Bronchial epithelial cell (primary cell): Measurements from ENCODE around the gene TBC1D22A. TPM values are rescaled to one million over a fixed set of nuclear protein-coding genes. Genes with fewer than 3 reads are reported as not detected.
A peak's percentile ranks its signal among the peaks of the same experiment; 100 is the strongest.

Source experiments
- DNase-seq: peaks from one replicate; pipeline ENCODE4 v3.0.0-alpha.2; 2010; ENCODE audit warnings: low read depth
- FAIRE-seq: peaks from 2 replicates; lab custom pipeline; 2011; peaks lifted over from hg19 to GRCh38; lab: Jason Lieb, UNC
- H3K27me3 ChIP-seq: 2 replicates; pipeline ENCODE4 v1.5.1; 2011; ENCODE audit warnings: low read length; ENCODE audit not compliant: control insufficient read depth, insufficient read depth
- H3K36me3 ChIP-seq: 2 replicates; pipeline ENCODE4 v1.5.1; 2011; ENCODE audit warnings: low read length; ENCODE audit not compliant: control insufficient read depth, insufficient read depth
- H3K4me3 ChIP-seq: 2 replicates; pipeline ENCODE4 v1.5.1; 2011; ENCODE audit warnings: mild to moderate bottlenecking, low read depth, low read length, control low read depth
- total RNA-seq: library from RNA; depleted of rRNA; stranded (reverse); fragments of >200 nt; gene quantifications from 2 replicates; pipeline ENCODE4 v1.2.1, GENCODE V29; 2014
- TF ChIP-seq, protein P1 (sequence below): IDR thresholded peaks from 2 replicates; pipeline ENCODE4 v1.5.1; 2011; ENCODE audit warnings: mild to moderate bottlenecking, moderate library complexity, low read length, control low read depth, inconsistent platforms; ENCODE audit not compliant: insufficient read depth, severe bottlenecking

Gene TBC1D22A
- total RNA-seq, 1 donor from 2014 or later: 10.0 TPM

DNA sequence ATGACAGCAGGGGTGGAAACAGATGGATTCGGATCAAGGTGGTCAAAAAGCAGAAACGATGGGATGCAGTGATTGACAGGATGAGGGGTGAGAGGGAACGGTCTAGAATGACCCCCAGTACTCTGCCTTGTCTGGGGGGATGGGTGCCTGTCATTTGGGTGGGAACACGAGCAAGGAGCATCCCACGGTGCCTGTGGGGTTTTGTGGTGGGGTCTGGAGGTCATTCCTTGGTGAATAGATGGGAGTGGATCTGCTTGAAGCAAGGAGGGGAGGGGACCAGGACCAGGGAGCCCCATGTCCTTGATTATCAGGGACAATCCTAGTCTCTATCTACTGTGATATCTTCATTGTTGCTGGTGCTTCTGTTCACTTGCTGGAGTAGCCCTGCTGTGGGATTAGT, 16.3 kb upstream of the TBC1D22A start:
- FAIRE-seq (peak; percentile 7), DNase-seq (no peak)
- Histone ChIP-seq H3K36me3 (no peaks in the 10 kb centered on the region), H3K27me3 (no peaks in the 10 kb centered on the region), H3K4me3 (no peak overlapping the region)
- TF ChIP-seq, protein P1, sequence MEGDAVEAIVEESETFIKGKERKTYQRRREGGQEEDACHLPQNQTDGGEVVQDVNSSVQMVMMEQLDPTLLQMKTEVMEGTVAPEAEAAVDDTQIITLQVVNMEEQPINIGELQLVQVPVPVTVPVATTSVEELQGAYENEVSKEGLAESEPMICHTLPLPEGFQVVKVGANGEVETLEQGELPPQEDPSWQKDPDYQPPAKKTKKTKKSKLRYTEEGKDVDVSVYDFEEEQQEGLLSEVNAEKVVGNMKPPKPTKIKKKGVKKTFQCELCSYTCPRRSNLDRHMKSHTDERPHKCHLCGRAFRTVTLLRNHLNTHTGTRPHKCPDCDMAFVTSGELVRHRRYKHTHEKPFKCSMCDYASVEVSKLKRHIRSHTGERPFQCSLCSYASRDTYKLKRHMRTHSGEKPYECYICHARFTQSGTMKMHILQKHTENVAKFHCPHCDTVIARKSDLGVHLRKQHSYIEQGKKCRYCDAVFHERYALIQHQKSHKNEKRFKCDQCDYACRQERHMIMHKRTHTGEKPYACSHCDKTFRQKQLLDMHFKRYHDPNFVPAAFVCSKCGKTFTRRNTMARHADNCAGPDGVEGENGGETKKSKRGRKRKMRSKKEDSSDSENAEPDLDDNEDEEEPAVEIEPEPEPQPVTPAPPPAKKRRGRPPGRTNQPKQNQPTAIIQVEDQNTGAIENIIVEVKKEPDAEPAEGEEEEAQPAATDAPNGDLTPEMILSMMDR: no peak

DNA sequence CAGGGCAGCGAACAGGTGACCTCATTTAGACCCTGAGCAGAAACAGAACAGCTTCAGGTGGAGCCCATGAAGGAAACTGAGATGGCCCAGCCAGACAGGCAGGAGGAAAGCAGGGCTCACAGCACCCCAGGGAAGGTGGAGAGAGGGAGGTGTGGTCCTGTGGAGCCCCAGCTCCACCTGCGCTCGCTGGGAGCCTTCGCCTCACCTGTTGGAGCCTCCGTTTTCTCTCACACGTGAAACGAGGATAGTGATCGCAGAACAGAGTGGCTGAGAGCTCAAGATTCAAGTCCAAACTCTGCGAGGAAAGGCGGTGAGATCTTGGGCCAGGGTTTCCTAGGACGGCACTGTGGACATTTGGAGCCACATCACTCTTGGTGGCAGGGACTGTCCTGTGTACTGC, 15.8 kb upstream of the TBC1D22A start:
- no peak for FAIRE-seq
- H3K27me3 ChIP-seq: no peaks in the 10 kb centered on the region

DNA sequence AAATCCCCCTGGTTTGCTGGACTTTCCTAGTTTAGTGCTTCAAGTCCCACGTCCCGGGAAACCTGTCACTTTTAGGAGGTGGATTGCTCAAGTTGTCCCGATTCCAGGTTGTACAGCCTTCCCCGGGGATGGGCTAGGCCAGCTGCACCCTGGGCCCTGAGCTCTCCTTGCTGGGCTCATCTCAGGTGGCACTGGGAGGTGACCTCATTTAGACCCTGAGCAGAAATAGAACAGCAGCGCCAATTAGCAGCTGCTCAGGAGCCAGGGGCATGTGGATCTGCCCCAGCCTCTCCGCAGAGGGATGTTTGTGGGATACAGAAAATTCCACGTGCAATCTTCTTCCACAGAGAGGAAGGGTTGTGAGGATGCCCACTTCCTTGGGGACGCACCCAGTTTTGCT, 14.8 kb upstream of the TBC1D22A start:
- Histone ChIP-seq H3K4me3 (no peak overlapping the region), H3K27me3 (no peaks in the 10 kb centered on the region), H3K36me3 (no peaks in the 10 kb centered on the region)
- FAIRE-seq (no peak), DNase-seq (no peak)
- TF ChIP-seq, protein P1: no peak

More for the DNA sequence above, 15.8 kb upstream of the TBC1D22A start:
- H3K36me3 ChIP-seq: no peaks in the 10 kb centered on the region
- no peak for DNase-seq
- TF ChIP-seq, protein P1: no peak
- H3K4me3 ChIP-seq: no peak overlapping the region

DNA sequence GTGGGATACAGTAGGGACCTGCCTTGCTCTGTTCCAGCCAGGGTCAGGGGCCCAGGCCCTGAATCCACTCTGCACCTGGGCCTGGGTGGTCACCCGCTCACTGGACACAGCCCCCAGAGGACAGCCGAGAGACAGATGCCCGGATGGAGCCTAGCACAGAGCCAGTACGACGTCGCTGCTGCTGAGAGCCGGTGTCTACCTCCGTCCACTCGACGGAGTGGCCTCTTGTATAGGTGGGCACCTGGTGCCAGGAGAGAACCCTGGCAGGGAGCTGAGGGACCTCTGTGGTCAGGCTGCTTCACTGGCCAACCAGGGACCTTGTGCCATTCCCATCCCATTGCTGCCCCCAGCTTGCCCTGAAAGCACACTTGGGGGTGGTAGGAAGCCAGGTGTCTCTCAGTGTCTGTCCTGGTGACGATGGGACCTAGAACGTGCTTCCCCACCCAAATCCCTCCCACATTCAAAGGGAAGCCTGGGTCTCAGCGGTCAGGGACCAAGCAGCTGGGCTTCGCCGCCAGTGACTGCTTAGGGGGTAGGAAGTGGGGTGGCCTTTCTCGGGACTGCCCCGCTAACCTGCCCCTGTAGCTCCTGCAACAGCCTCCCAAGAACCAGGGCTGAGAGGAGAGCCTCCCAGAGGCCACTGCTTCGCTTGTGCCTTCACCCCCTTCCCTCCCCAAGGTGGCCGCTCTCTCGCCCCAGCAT, 14.1 kb upstream of the TBC1D22A start:
- no peaks in the 10 kb centered on the region for H3K36me3 ChIP-seq
- no peaks in the 10 kb centered on the region for H3K27me3 ChIP-seq
- TF ChIP-seq, protein P1: no peak
- no peak for DNase-seq
- H3K4me3 ChIP-seq: no peak overlapping the region
- no peak for FAIRE-seq

DNA sequence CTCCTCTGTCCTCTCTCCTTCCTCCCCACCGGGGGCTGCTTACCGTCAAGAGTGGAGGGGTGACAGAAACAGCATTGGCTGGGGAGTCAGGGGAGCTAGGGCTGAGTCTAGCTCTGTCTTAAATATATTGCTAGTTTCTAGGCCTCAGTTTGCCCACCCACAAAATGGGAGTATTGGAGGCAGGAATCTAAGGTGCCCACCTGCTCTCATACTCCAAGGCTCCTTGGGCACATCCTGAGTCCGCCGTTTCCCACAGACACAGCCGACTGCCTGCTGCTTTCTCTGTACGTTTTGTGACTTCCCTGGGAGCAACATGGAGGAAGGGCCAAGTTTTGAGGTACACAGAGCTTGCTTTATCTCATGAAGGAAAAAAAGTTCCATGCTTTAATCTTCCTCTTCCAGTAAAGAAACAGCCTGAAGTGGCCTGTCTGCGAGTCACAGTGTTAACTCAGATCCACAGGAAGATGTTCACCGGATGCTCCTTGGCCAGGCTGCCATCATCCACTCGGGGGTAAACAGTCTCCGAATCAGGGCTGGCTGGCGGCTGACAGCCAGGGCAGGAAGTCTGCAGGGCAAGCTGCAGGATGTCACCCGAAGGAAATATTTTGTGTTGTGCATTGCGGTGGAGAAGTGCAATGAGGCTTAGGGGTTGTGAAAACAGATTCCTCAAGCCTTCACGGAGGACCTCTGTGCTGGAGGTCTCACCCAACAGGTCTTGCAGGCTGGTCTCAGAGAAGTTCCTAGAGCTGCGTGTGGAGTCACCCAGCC, 13.4 kb upstream of the TBC1D22A start:
- Histone ChIP-seq H3K36me3 (no peaks in the 10 kb centered on the region), H3K27me3 (no peaks in the 10 kb centered on the region), H3K4me3 (no peak overlapping the region)
- FAIRE-seq (no peak), DNase-seq (peak; percentile 21)
- TF ChIP-seq, protein P1: no peak
